Measurements from ENCODE around the gene CXorf66. TPM values are rescaled to one million over a fixed set of nuclear protein-coding genes. Genes with fewer than 3 reads are reported as not detected.

CXorf66 gene
- total RNA-seq, 2 donors from 2014 or later = not detected

- Histone ChIP-seq H3K9me3 (no peaks in the 10 kb centered on the region), H3K36me3 (no peaks in the 10 kb centered on the region), H3K4me3 (no peak overlapping the region), H3K4me1 (no peaks in the 10 kb centered on the region), H3K27me3 (no peaks in the 10 kb centered on the region), H3K27ac (no peak overlapping the region), H3K9ac (ENCODE audit: low read depth in 2 of 2, low read length in 2 of 2) (no peak overlapping the region)
- DNase-seq = no peak
- intact Hi-C loops (cut with DNase I) = no loop called here
- no peak for TF ChIP-seq CTCF (IDR thresholded peaks at IDR 0.05)
Measured at GRCh38 chrX:139945075-139945474, 20.2 kb downstream of the CXorf66 start.

GRCh38 chrX:139936259-139936658 is 29.1 kb downstream of the CXorf66 start:
- intact Hi-C loops (cut with DNase I) = loop anchor here (10.0 kb wide), 1 partner anchor 101 kb away; no protein-coding TSS in a partner anchor
- H3K4me1 ChIP-seq = no peaks in the 10 kb centered on the region
- DNase-seq = no peak
- no peak overlapping the region for H3K4me3 ChIP-seq
- H3K9me3 ChIP-seq = no peaks in the 10 kb centered on the region
- H3K36me3 ChIP-seq = no peaks in the 10 kb centered on the region
- H3K9ac ChIP-seq (ENCODE audit: low read depth in 2 of 2, low read length in 2 of 2) = no peak overlapping the region
- TF ChIP-seq CTCF (IDR thresholded peaks at IDR 0.05) = no peak
- no peak overlapping the region for H3K27ac ChIP-seq
- H3K27me3 ChIP-seq = no peaks in the 10 kb centered on the region

GRCh38 chrX:139933904-139934303 is 31.4 kb downstream of the CXorf66 start:
- no peaks in the 10 kb centered on the region for H3K9me3 ChIP-seq
- H3K36me3 ChIP-seq = no peaks in the 10 kb centered on the region
- TF ChIP-seq CTCF (IDR thresholded peaks at IDR 0.05) = no peak
- H3K4me3 ChIP-seq = peak overlapping the region; percentile 61
- no peaks in the 10 kb centered on the region for H3K4me1 ChIP-seq
- H3K9ac ChIP-seq (ENCODE audit: low read depth in 2 of 2, low read length in 2 of 2) = peak overlapping the region; percentile 44 to 78
- H3K27ac ChIP-seq = peak overlapping the region; percentile 98
- DNase-seq = peak; percentile 53
- no peaks in the 10 kb centered on the region for H3K27me3 ChIP-seq
- intact Hi-C loops (cut with DNase I) = loop anchor here (10.0 kb wide), 1 partner anchor 99 kb away; no protein-coding TSS in a partner anchor

GRCh38 chrX:139932901-139933796 is 32.2 kb downstream of the CXorf66 start, which contains the start of gene ATP11C:
Gene ATP11C (minus strand): TSS chrX:139933053. CDS start chrX:139932042, 1,011 bp downstream.
- intact Hi-C loops (cut with DNase I) = loop anchor here (10.0 kb wide), 1 partner anchor 98 kb away; no protein-coding TSS in a partner anchor
- H3K4me3 ChIP-seq = peak within 1 kb of the TSS; percentile 61
- TF ChIP-seq CTCF (IDR thresholded peaks at IDR 0.05) = no peak
- H3K27me3 ChIP-seq = no peaks in the 10 kb centered on the region
- peak within 1 kb of the TSS; percentile 98 for H3K27ac ChIP-seq
- DNase-seq = peak; percentile 85
- H3K9ac ChIP-seq (ENCODE audit: low read depth in 2 of 2, low read length in 2 of 2) = peak within 1 kb of the TSS; percentile 78 to 94
- no peaks in the 10 kb centered on the region for H3K9me3 ChIP-seq
- no peaks in the 10 kb centered on the region for H3K36me3 ChIP-seq
- no peaks in the 10 kb centered on the region for H3K4me1 ChIP-seq

- Histone ChIP-seq H3K9ac (ENCODE audit: low read depth in 2 of 2, low read length in 2 of 2) (peak overlapping the region; percentile 60 to 94), H3K36me3 (no peaks in the 10 kb centered on the region), H3K9me3 (no peaks in the 10 kb centered on the region), H3K4me1 (no peaks in the 10 kb centered on the region), H3K27ac (peak overlapping the region; percentile 98), H3K27me3 (no peaks in the 10 kb centered on the region), H3K4me3 (peak overlapping the region; percentile 61)
- peak; percentile 47 for DNase-seq
- TF ChIP-seq CTCF (IDR thresholded peaks at IDR 0.05) = no peak
- intact Hi-C loops (cut with DNase I) = loop anchor here (10.0 kb wide), 1 partner anchor 97 kb away; no protein-coding TSS in a partner anchor
Measured at GRCh38 chrX:139932073-139932900, 33.0 kb downstream of the CXorf66 start.

Data from colonic mucosa (tissue), 4 donors.